GM18511 (cell line): ENCODE results near the gene KLLN.
A peak's percentile ranks its signal among the peaks of the same experiment; 100 is the strongest.
"Not testable (repeated sequence)": the region's sequence is repeated elsewhere in the genome, so short reads cannot be mapped to it uniquely, and the experiment has no call there.

ENCODE experiments used
- ATAC-seq: cut with Tn5 transposase; IDR thresholded peaks from one replicate; pipeline ENCODE4 v1.9.1; 2021; ENCODE audit warnings: mild to moderate bottlenecking, moderate library complexity; ENCODE audit not compliant: unreplicated experiment

KLLN gene

GRCh38 chr10:87843714-87844113, 19.6 kb downstream of the KLLN start:
- ATAC-seq: no peak

GRCh38 chr10:87842776-87843497, 20.4 kb downstream of the KLLN start:
- no peak for ATAC-seq

GRCh38 chr10:87842220-87842641, 21.1 kb downstream of the KLLN start:
- no peak for ATAC-seq

- ATAC-seq: no peak
Measured at GRCh38 chr10:87841186-87841585, 22.1 kb downstream of the KLLN start.

DNA sequence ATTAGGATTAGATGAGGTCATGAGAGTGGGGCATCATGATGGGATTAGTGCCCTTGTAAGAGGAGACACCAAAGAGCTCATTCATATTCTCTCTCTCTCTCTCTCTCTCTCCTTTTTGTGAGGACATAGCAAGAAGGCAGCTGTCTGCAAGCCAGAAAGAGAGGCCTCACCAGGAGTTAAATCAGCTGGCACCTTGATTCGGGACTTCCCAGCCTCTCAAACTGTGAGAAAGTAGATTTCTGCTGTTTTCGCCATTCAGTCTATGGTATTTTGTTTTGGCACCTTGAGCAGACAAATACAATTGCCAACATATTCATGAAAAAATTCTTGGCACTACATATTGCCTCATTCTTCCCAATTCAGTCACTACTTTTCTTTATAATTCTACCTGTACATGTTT, 24.7 kb downstream of the KLLN start:
- no peak for ATAC-seq

DNA sequence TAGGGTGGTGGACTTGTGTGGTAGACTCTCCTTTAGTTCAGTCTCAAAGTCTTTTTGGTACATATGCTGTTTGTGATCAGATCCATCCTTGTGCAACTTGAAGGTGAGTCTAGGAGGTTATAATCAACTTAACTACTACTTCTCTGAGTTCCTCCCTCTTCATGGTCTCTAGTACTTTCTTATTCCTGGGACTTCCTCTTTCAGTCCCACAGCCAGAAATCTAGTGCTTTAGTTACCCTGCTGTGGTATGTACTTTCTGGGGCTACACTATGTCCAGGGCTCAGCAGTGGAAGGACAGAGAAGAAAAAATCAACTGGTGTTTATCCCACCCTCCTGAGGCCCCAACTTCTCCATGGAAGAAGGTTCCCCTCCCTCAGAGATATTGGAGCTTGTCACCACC, 25.9 kb downstream of the KLLN start:
- no peak for ATAC-seq

GRCh38 chr10:87836098-87836497, 27.2 kb downstream of the KLLN start:
- no peak for ATAC-seq

DNA sequence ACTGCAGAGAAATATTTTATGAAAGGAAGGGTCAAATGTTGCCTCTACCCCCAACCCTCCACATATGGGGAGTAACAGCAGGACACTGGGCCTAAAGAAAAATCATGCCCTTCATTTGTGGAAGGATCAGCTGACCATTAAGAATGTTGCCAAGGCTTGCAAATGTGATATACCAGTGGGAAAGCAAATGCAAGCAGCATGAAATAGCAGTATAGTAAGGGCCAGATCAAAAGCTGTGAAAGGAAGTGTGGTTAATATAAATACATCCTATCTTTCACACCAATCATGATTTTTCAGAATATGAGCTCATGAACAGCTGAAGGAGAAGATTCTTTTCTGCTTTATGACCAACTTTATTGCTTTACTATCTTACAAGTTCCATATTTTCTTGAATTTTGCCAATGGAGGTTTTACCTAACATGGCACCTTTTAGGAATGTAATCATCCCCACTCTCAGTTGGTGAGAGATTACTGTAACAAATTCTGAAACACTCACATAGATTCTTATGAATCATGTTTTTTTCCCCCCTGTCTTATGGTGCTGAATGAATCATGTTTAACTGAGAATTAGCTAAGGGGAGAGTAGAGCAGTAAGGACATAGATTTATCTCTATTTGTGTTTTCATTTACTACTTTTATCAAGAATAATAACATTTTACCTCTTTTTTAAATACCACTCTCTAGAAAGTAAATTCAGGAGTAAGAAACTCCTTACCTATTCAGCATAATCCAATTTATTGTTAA, 33.2 kb downstream of the KLLN start:
- ATAC-seq: no peak

- not testable (repeated sequence) for ATAC-seq
Measured at GRCh38 chr10:87829051-87829450, 34.3 kb downstream of the KLLN start.

GRCh38 chr10:87827681-87828080, 35.7 kb downstream of the KLLN start:
- ATAC-seq: no peak

DNA sequence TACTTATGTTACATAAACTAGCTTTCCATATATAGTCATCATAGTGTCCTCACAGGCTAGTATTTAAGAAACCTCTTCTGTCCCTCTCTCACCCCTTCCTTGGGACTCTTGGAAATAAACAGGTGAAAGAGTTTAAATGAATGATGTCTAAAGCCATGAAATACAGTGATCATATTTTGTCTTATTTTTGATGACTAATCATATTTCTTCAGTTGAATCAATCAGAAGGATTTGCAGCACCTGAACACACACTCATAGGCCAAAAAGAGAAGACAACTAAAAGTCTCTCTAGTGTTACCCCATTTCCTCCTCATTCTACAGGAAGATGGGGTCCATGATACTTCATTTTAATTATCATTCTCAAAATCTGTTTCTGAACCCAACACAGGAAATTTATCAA, 36.7 kb downstream of the KLLN start:
- ATAC-seq: no peak

DNA sequence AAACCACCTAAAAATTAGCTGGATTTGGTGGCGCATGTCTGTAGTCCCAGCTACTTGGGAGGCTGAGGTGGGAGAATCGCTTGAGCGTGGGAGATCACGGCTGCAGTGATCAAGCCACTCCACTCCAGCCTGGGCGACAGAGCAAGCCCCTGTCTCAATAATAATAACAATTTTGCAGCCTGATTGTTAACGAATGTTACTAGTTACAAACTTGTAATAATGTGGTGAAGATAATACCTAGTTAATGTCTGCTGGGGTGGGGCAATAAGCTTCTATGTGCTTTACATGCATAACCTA, 44.1 kb downstream of the KLLN start:
- no peak for ATAC-seq

- ATAC-seq: peak; percentile 66
Measured at GRCh38 chr10:87818505-87819288, 44.6 kb downstream of the KLLN start.

GRCh38 chr10:87817609-87818504, 45.5 kb downstream of the KLLN start, which contains the start of gene ATAD1:
TSS of gene ATAD1 (minus strand) at chr10:87818226. CDS start at chr10:87814599, 3,627 bp downstream.
- peak; percentile 75 for ATAC-seq

DNA sequence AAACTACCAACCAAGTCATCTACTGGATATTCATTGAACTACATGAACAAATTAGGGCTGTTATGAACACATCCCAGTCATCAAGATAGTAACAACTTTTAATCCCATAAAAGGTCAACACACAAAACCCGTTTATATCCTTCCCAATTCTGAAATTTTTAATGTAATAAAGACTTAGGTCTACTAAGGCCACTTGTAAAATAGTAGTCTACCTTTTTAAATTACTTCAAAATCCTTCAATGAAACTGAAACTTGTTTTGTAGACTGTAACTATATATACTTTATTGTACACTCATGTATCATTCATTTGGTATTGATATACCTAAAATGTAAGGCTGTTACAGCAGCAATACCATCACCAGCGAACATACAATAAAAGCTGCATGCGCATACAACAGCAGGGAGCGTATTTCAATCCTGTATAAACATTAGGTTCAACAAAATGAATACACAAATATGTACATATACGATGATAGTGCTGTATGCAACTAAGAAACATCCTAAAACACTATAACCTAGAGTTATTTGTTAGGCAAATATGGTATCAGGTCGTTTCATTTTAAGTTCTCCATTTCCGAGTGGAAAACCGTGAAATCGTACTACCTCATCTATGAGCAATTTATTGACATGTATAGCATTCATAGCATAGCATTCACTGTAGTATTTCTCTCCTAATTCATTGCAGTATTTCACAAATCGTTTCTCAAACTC, 46.3 kb downstream of the KLLN start:
- ATAC-seq: no peak

DNA sequence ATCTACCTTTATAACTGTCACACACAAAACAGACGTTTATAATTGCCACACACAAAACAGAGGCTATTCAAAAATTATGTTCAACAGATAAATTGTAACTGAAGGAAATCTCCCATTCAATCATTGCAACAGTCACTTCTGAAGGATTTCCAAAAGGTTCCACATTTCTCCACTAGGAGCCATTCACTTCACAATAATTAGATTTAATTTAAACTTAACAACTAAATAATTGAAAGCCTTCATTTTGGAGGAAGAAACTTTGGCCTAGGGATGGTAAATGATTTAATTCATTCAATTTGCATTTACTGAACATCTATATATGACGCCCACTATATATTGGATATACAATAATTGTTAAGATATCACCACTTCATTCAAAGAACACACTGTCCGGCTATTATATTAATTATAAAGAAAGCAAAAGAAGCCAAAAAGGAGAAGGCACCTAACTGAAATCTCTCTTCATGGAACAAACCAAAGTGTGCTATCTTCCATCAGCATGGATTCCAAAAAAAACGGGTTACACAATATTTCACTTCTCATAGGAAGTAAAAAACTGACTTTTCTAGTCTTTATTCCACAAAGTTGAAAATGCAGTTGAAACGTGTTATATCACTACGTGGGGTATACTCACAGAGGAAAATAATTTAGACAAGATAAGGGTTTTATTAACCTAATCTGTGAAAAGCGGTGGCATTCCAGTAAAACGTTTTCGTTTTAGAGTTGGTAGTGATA, 47.0 kb downstream of the KLLN start:
- no peak for ATAC-seq
